Mucosa of descending colon (tissue), 3 donors: ENCODE measurements around the gene PRPF40B. TPM values are rescaled to one million over a fixed set of nuclear protein-coding genes. Genes with fewer than 3 reads are reported as not detected.

Experiments
- ATAC-seq: fragments of 200-7000 bp; cut with Tn5 transposase; one replicate; pipeline ENCODE4 v1.9.1; 2020; ENCODE audit warnings: mild to moderate bottlenecking, moderate library complexity
- DNase-seq, 3 donors: peaks; one replicate each; pipeline ENCODE4 v3.0.0-alpha.2; 2020
- H3K36me3 ChIP-seq: fragments of 200-600 bp; one replicate; pipeline ENCODE4 v1.8.0; 2021; ENCODE audit warnings: low read depth, mild to moderate bottlenecking
- H3K4me1 ChIP-seq: fragments of 200-600 bp; one replicate; pipeline ENCODE4 v1.8.0; 2021; ENCODE audit warnings: low read depth, mild to moderate bottlenecking
- H3K4me3 ChIP-seq: fragments of 200-600 bp; one replicate; pipeline ENCODE4 v1.8.0; 2021; ENCODE audit warnings: mild to moderate bottlenecking
- H3K9me3 ChIP-seq: fragments of 200-600 bp; one replicate; pipeline ENCODE4 v1.8.0; 2021; ENCODE audit warnings: mild to moderate bottlenecking
- CTCF ChIP-seq: fragments of 200-600 bp; IDR thresholded peaks from one replicate; pipeline ENCODE4 v1.8.0; 2022; ENCODE audit warnings: antibody characterized with exemption, mild to moderate bottlenecking
- intact Hi-C, 2 donors: fragments of 100-400 bp; cut with DNase I in 1 of 2; cut with micrococcal nuclease in 1 of 2; formaldehyde crosslinking; loops; one replicate each; pipeline versions ENCODE4 v1.11.0 to v1.11.1; 2022; cut with DNase I, micrococcal nuclease
- total RNA-seq, 3 donors: library from RNA; stranded (reverse); fragmentation: NEBNext Ultra II Directional in 2 of 3; extraction: Animal tissue kit (Norgen Biotek cat#: 25700) in 2 of 3; gene quantifications; one replicate each; pipeline versions ENCODE4 v1.2.1 to v1.2.4, GENCODE V29; 2021 to 2023
- donor health status: DM: no; HTN: no; CAD: no; lungs with moderate emphysema.
- donor health status: DM: no; HTN: no; CAD: no.
- donor health status: DM: no; HTN: yes; CAD: no.

PRPF40B gene
- total RNA-seq, 3 donors from 2014 or later = 11.5 to 27.2 (median 12.7) TPM

- Histone ChIP-seq H3K4me1 (no peaks in the 10 kb centered on the region), H3K36me3 (no peaks in the 10 kb centered on the region), H3K9me3 (no peaks in the 10 kb centered on the region), H3K4me3 (no peak overlapping the region)
- TF ChIP-seq CTCF = no peak
- DNase-seq (no peak), ATAC-seq (no peak)
- intact Hi-C loops = no loop called here
These were observed 41.2 kb upstream of the PRPF40B start for GRCh38 chr12:49582201-49582600.

- ATAC-seq = no peak
- Histone ChIP-seq H3K4me1 (no peaks in the 10 kb centered on the region), H3K9me3 (no peaks in the 10 kb centered on the region), H3K36me3 (no peaks in the 10 kb centered on the region), H3K4me3 (no peak overlapping the region)
- no peak for DNase-seq
- no peak for TF ChIP-seq CTCF
- intact Hi-C loops = no loop called here
These were observed 40.5 kb upstream of the PRPF40B start for GRCh38 chr12:49582850-49583249.

GRCh38 chr12:49583366-49584094 is 39.8 kb upstream of the PRPF40B start:
- ATAC-seq (no peak), DNase-seq (no peak)
- TF ChIP-seq CTCF = no peak
- H3K36me3 ChIP-seq = no peaks in the 10 kb centered on the region
- H3K4me1 ChIP-seq = no peaks in the 10 kb centered on the region
- no peaks in the 10 kb centered on the region for H3K9me3 ChIP-seq
- no peak overlapping the region for H3K4me3 ChIP-seq
- intact Hi-C loops = no loop called here

GRCh38 chr12:49584591-49584990 is 38.8 kb upstream of the PRPF40B start:
- intact Hi-C loops = no loop called here
- no peaks in the 10 kb centered on the region for H3K9me3 ChIP-seq
- H3K4me1 ChIP-seq = no peaks in the 10 kb centered on the region
- DNase-seq (no peak), ATAC-seq (no peak)
- H3K36me3 ChIP-seq = no peaks in the 10 kb centered on the region
- no peak overlapping the region for H3K4me3 ChIP-seq
- TF ChIP-seq CTCF = no peak

- no peak for DNase-seq
- no peak for TF ChIP-seq CTCF
- no peaks in the 10 kb centered on the region for H3K4me1 ChIP-seq
- no peak for ATAC-seq
- H3K9me3 ChIP-seq = no peaks in the 10 kb centered on the region
- no peak overlapping the region for H3K4me3 ChIP-seq
- intact Hi-C loops = no loop called here
- H3K36me3 ChIP-seq = no peaks in the 10 kb centered on the region
These were observed 37.6 kb upstream of the PRPF40B start for GRCh38 chr12:49585477-49586459.
